K562 (cell line): ENCODE data around the gene LRRC43. TPM values are rescaled to one million over a fixed set of nuclear protein-coding genes. Genes with fewer than 3 reads are reported as not detected.
A peak's percentile ranks its signal among the peaks of the same experiment; 100 is the strongest.

Source experiments
- ERF ChIP-seq: fragments of 450-650 bp; formaldehyde crosslinking; IDR thresholded peaks from 2 replicates; pipeline ENCODE4 v1.4.0; 2020; ENCODE audit warnings: mild to moderate bottlenecking, mixed read lengths
- FOXP1 ChIP-seq: sonication (generic); formaldehyde crosslinking; IDR thresholded peaks from 2 replicates; pipeline ENCODE4 v1.8.0; 2022; ENCODE audit warnings: mild to moderate bottlenecking, missing genetic modification reagents
- RBFOX2 ChIP-seq: fragments of 200-400 bp; formaldehyde crosslinking; IDR thresholded peaks from 2 replicates; pipeline ENCODE4 v1.6.1; 2017; ENCODE audit warnings: low read depth, mild to moderate bottlenecking, low read length, moderate library complexity
- RBM17 ChIP-seq: fragments of 200-400 bp; formaldehyde crosslinking; IDR thresholded peaks from 2 replicates; pipeline ENCODE4 v1.6.1; 2017; ENCODE audit warnings: low read depth, mild to moderate bottlenecking, low read length, borderline replicate concordance
- SIN3A ChIP-seq, 2 experiments: fragments of 150-350 bp in 1 of 2; IDR thresholded peaks; 2 replicates each; pipeline ENCODE4 v1.6.1; 2011 to 2016; ENCODE audit warnings: borderline replicate concordance in 2 of 2, low read depth in 2 of 2, low read length in 2 of 2, mild to moderate bottlenecking in 2 of 2, moderate library complexity in 2 of 2; ENCODE audit not compliant: control insufficient read depth in 1 of 2
- TEAD1 ChIP-seq, 2 experiments: fragments of 450-650 bp in 1 of 2; sonication (generic) in 1 of 2; formaldehyde crosslinking; IDR thresholded peaks; 2 replicates each; pipeline versions ENCODE4 v1.4.0 to v1.8.0; 2020 to 2022; ENCODE audit warnings: mild to moderate bottlenecking in 2 of 2, missing genetic modification reagents in 1 of 2
- ZKSCAN1 ChIP-seq: fragments of 150-350 bp; IDR thresholded peaks from 2 replicates; pipeline ENCODE4 v1.6.1; 2016; ENCODE audit warnings: low read depth, low read length
- polyA plus RNA-seq, 8 experiments: library from polyadenylated mRNA; depleted of rRNA in 4 of 8; stranded (reverse) in 5 of 8; unstranded in 3 of 8; fragments of >200 nt; fragmentation: Nextera tagmentation in 2 of 8; fragmentation: Illumina TruSeq in 1 of 8; extraction: Ambion mirVana in 2 of 8; extraction: Trizol in 1 of 8; gene quantifications; 2 replicates each; pipeline versions ENCODE4 v1.2.1 to v1.2.3, GENCODE V29; 2011 to 2014; ENCODE audit warnings: inconsistent platforms in 1 of 8, missing spikeins in 1 of 8
- total RNA-seq, 7 experiments: library from RNA; depleted of rRNA in 6 of 7; stranded (reverse); fragments of >200 nt in 6 of 7; fragmentation: Illumina TruSeq in 2 of 7; extraction: Trizol in 2 of 7; gene quantifications; 2 replicates each; pipeline versions ENCODE4 v1.2.1 to v1.2.3, GENCODE V29; 2011 to 2021; ENCODE audit warnings: low replicate concordance in 1 of 7
- TF ChIP-seq, protein P1 (sequence below): fragments of 250-450 bp; sonication (Bioruptor Pico); IDR thresholded peaks from 2 replicates; pipeline ENCODE4 v1.8.0; 2022; ENCODE audit warnings: inconsistent platforms
- TF ChIP-seq, protein P2 (sequence below): fragments of 450-650 bp; IDR thresholded peaks from one replicate; pipeline ENCODE4 v1.6.1; 2018; ENCODE audit warnings: mild to moderate bottlenecking, moderate library complexity; ENCODE audit not compliant: partially characterized antibody

The LRRC43 gene
- total and polyA plus RNA-seq, 9 of the 15 experiments (the other 6 are each of a cell fraction or from before 2014, with no cell fraction given) = 0.19 TPM; not detected in 8

DNA sequence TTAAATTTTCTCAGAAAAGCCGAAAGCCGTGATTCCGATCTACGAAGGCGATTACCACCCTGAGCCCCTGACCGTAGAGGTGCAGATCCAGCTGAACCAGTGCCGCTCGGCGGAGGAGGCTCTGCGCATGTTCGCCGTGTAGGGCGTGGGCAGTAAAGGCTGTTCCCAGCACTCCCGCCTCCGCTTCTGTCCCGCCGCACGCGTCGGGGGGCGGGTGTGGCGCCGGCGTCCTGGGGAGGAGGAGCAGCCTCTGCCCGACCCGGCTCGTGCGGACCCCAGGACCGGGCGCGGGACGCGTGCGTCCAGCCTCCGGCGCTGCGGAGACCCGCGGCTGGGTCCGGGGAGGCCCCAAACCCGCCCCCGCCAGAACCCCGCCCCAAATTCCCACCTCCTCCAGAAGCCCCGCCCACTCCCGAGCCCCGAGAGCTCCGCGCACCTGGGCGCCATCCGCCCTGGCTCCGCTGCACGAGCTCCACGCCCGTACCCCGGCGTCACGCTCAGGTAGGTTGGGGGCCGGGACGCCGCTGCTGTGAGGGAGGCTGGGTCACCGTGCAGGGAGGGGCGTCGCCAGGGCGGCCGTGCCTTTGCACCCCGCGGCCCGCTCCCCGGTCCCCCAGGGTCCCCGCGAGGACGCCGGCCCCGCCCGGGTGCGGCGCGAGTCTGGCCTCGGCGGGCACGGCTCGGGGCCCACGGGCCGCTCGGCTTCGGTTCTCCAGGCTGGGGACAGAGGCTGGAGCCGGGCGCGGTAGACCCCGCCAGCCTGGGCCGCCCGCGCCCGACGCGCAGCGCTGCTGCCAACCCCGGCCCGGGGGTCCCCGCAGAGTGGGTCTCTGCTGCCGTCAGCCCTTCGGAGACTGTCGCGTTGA lies 20.6 kb downstream of the LRRC43 start, which contains the start of gene B3GNT4 (continued):
- TF ChIP-seq, protein P1, sequence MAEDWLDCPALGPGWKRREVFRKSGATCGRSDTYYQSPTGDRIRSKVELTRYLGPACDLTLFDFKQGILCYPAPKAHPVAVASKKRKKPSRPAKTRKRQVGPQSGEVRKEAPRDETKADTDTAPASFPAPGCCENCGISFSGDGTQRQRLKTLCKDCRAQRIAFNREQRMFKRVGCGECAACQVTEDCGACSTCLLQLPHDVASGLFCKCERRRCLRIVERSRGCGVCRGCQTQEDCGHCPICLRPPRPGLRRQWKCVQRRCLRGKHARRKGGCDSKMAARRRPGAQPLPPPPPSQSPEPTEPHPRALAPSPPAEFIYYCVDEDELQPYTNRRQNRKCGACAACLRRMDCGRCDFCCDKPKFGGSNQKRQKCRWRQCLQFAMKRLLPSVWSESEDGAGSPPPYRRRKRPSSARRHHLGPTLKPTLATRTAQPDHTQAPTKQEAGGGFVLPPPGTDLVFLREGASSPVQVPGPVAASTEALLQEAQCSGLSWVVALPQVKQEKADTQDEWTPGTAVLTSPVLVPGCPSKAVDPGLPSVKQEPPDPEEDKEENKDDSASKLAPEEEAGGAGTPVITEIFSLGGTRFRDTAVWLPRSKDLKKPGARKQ (CRISPR knock-in tag) = peak; percentile 19; the same call in 1 of the 2 replicates
- TF ChIP-seq TEAD1 (CRISPR knock-in tag; IDR thresholded peaks at IDR 0.05) = peak in 1 of 2 experiments; percentile 64; a peak in 2 of 4 replicates
- TF ChIP-seq, protein P2, sequence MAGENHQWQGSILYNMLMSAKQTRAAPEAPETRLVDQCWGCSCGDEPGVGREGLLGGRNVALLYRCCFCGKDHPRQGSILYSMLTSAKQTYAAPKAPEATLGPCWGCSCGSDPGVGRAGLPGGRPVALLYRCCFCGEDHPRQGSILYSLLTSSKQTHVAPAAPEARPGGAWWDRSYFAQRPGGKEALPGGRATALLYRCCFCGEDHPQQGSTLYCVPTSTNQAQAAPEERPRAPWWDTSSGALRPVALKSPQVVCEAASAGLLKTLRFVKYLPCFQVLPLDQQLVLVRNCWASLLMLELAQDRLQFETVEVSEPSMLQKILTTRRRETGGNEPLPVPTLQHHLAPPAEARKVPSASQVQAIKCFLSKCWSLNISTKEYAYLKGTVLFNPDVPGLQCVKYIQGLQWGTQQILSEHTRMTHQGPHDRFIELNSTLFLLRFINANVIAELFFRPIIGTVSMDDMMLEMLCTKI = no peak
- TF ChIP-seq ZKSCAN1 = 0 out of 2 replicates have a peak, but pooled peaks have one; percentile 24
- TF ChIP-seq FOXP1 (CRISPR knock-in tag) = 0 out of 2 replicates have a peak, but pooled peaks have one; percentile 17
- TF ChIP-seq SIN3A (IDR thresholded peaks at IDR 0.05; ENCODE audit: borderline replicate concordance in 2 of 2, control insufficient read depth in 1 of 2, low read depth in 2 of 2, low read length in 2 of 2) = peak in 1 of 2 experiments; percentile 39; a peak in 1 of 4 replicates
- peak; percentile 70 for TF ChIP-seq RBFOX2
- TF ChIP-seq RBM17 = no peak
- no peak for TF ChIP-seq ERF (CRISPR knock-in tag)
